Muscle of back (tissue), 11 donors: ENCODE results near the gene RRP9. TPM values are rescaled to one million over a fixed set of nuclear protein-coding genes. Genes with fewer than 3 reads are reported as not detected.
A peak's percentile ranks its signal among the peaks of the same experiment; 100 is the strongest.

Experiments
- DNase-seq, 3 donors: peaks; one replicate each; pipeline versions ENCODE4 v3.0.0 to v3.0.0-alpha.2; 2013
- polyA plus RNA-seq, 10 donors: library from polyadenylated mRNA; unstranded; fragments of 120-200 nt; gene quantifications; one replicate each; pipeline ENCODE4 v1.2.1, GENCODE V29; 2013; ENCODE audit not compliant: insufficient read length in 10 of 10

RRP9 gene
- polyA plus RNA-seq, 10 donors: 12.2 to 16.8 (median 14.0) TPM

GRCh38 chr3:51957520-51958205 is 16.0 kb upstream of the RRP9 start:
- DNase-seq: no peak

DNA sequence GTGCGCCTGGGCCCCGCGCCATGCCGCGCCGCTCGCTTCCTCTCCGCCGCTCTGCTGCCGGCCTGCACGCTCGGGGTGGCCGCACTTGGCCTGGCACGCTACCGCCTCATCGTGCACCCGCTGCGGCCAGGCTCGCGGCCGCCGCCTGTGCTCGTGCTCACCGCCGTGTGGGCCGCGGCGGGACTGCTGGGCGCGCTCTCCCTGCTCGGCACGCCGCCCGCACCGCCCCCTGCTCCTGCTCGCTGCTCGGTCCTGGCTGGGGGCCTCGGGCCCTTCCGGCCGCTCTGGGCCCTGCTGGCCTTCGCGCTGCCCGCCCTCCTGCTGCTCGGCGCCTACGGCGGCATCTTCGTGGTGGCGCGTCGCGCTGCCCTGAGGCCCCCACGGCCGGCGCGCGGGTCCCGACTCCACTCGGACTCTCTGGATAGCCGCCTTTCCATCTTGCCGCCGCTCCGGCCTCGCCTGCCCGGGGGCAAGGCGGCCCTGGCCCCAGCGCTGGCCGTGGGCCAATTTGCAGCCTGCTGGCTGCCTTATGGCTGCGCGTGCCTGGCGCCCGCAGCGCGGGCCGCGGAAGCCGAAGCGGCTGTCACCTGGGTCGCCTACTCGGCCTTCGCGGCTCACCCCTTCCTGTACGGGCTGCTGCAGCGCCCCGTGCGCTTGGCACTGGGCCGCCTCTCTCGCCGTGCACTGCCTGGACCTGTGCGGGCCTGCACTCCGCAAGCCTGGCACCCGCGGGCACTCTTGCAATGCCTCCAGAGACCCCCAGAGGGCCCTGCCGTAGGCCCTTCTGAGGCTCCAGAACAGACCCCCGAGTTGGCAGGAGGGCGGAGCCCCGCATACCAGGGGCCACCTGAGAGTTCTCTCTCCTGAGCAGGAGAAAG is 14.4 kb upstream of the RRP9 start:
- peak in 2 of 3 donors; percentile 63 to 83 for DNase-seq

DNA sequence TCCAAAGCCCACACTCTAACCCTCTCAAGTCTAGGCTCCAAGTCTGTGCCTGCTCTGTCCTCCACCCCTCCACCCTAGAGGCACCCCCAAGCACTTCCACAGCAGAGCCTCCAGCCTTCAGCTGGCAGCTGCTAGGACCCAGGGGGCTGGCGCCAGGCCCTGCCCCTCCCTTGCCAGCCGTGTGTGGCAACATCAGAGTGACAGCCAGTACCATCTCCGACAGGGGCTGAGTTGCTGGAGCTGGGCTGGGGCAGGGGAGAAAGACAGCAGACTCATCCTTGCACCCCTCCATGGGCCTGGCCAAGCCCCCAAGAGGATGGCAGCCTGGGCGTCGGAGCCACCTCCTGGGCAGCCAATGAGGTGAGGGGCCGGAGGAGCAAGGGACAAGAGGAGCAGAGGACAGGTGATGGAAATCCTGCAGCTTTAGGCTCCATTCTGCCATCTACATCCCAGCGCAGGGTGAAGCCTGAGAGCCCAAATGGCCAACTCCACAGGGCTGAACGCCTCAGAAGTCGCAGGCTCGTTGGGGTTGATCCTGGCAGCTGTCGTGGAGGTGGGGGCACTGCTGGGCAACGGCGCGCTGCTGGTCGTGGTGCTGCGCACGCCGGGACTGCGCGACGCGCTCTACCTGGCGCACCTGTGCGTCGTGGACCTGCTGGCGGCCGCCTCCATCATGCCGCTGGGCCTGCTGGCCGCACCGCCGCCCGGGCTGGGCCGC is 13.6 kb upstream of the RRP9 start, which contains the start of gene GPR62:
Gene GPR62 (plus strand): TSS at position 207 of the 718 bp plus-strand sequence. CDS start 272 bp downstream, at position 479.
- DNase-seq: no peak

GRCh38 chr3:51954713-51955112 is 13.0 kb upstream of the RRP9 start:
- DNase-seq: no peak

DNA sequence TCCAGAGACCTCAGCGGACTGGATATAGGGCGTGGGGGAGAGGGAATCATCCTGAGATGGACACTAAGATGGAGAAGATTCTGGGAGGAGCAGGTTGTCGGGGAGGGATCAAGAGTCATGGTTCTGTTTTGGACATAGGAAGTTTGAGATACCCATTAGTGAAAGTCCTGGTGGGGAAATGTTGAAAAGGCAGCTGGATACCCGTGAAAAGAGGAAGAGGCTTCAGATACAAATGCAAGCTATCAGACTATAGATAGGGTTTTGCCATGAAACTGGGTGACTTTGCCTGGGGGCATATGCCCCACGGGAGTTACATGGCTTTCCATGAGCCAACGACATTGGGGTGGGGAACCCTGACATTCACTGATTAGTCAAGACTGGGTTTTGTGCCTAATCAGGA is 12.4 kb upstream of the RRP9 start:
- DNase-seq: no peak

- no peak for DNase-seq
Observed at GRCh38 chr3:51953445-51953844, 11.7 kb upstream of the RRP9 start.

DNA sequence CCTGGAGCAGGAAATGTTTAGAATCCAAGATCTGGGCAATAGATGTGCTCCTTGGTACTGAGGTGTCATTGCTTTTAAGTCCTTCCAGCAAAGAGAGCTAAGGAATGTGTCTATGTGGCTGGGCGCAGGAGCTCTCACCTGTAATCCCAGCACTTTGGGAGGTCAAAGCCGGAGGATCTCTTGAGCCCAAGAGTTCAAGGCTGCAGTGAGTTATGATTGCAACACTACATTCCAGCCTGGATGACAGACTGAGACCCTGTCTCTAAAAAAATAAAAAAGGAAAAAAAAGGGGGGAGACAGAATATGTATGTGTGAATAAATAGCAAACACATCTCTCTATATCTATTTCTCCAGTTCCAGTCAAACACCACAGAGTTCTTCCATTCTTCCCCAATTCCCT is 9.2 kb upstream of the RRP9 start:
- no peak for DNase-seq

DNA sequence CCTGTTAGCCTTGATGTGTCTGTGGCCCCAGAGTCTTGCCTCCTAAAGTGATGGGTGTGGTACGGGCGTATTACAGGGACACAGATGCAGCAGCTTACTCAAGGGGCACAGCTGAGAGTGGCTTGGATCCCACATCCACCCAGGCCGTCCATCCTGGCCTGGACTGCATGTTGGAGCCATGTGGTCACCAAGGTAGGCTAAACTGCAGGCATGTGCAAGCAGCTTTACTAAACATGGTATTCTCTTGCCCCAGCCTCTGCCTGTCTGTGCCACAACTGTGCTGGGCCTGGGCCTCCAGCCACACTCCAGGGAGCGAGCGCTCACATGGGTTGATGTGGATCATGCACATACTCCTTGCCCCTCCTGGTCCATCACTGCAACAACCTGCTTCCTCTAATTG is 7.4 kb upstream of the RRP9 start:
- DNase-seq: no peak

DNA sequence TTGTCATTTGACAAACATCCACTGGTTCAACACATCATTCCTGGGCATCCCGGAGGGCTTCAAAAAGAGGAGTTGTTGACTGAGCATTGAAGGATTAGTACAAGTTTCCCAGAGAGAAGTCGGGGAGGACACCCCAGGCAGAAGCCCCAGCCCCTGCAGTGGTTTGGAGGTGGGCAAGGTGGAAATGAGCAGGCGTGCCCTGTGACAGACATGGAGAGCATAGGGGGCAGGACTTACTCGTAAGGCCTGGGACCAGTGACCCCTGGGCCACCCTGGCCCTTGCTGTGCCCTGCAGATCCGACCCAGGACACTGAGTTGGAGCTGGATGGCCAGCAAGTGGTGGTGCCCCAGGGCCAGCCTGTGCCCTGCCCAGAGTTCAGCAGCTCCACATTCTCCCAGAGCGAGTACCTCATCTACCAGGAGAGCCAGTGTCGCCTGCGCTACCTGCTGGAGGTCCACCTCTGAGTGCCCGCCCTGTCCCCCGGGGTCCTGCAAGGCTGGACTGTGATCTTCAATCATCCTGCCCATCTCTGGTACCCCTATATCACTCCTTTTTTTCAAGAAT is 6.4 kb upstream of the RRP9 start:
- DNase-seq: no peak

DNA sequence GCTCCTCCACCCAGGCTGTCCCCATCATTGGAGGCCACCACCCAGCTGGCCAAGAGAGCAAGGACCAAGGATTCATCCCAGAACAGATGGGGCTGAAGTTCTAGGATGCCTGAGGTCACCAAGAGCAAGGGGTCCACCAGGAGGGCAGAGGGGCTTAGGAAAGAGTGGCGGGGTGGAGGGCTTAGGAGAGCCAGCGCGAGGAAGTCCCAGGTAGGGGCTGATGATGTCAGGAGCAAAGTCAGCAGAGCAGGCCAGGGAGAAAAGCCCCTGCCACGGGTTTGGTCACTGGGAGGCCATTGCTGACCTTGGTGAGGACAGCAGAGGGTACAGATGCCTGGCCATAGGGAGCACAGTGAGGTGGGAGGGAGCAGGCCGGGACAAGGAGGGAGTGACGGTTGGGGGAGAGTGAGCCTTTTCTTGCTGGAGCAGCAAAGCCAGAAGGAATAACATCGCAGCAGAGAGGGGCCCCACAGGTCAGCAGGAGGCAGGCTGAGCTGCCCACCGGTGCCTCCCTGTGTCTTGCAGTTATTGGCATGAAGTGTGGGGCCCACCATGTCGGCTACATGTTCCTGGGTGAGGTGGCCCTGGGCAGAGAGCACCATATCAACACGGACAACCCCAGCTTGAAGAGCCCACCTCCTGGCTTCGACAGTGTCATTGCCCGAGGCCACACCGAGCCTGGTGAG is 5.7 kb upstream of the RRP9 start:
- no peak for DNase-seq

DNA sequence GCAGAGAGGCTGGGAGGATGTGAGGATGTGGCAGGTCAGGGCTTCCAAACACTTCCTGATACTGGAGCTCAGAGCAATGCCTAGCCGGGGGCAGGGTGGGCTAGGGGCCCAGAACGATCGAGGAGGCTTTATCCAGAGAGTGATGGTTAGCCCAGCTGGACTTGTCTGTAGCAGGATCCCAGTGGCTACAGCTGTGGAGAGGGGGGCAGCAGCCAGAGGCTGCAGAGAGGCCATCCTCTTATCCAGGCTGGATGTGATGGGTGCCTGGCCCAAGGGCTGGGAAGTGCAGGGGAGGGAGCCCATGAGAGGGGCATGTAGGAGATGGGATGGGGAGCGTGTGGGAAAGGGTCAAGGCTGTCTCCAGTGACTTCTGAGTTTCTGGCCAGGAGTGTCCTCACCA is 5.1 kb upstream of the RRP9 start:
- DNase-seq: no peak

- DNase-seq: no peak
Observed at GRCh38 chr3:51945926-51946705, 4.4 kb upstream of the RRP9 start.

GRCh38 chr3:51945031-51945840 is 3.5 kb upstream of the RRP9 start:
- no peak for DNase-seq

DNA sequence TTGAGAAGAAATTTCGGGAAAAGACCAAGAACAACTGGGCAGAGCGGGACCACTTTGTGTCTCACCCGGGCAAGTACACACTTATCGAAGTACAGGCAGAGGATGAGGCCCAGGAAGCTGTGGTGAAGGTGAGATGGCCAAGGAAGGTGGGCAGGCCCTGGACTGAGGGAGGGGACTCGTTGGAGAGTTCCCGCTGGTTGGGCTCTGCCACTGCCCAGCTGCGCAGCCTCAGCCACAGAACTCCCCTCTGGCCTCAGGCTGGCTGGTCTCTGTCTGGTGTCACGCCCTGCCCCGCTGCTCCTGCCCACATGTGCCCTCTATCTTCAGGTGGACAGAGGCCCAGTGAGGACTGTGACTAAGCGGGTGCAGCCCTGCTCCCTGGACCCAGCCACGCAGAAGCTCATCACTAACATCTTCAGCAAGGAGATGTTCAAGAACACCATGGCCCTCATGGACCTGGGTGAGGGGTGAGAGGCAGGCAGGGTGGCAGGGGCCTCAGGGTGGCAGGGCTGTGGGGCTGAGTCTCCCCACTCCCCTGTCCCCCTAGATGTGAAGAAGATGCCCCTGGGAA is 2.8 kb upstream of the RRP9 start:
- no peak for DNase-seq

GRCh38 chr3:51943451-51944391 is 2.0 kb upstream of the RRP9 start:
- DNase-seq: no peak

GRCh38 chr3:51942603-51943450 is 1.1 kb upstream of the RRP9 start:
- DNase-seq: no peak

DNA sequence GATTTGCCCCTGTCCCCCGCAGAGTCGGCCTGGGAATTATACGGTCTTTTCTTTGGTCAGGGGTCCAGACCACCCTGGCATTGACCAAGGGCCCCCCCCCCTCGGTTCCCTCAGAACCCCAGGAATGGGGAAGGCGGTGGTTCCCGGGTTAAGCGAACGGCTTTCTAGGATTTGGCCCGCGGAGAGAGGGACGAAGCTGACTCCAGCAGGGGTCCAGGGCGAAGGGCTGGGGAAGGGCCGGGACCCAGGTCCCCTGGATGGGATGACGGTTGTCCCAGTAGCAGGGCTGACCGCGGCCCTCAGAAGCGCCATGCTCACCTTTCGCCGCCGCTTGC is 274 bp downstream of the RRP9 start:
- no peak for DNase-seq
